GM19025 (cell line): ENCODE data around the gene RSPH1.

Source experiments
- ATAC-seq: cut with Tn5 transposase; IDR thresholded peaks from one replicate; pipeline ENCODE4 v1.9.1; 2021; ENCODE audit warnings: mild to moderate bottlenecking, low read depth, moderate library complexity; ENCODE audit not compliant: unreplicated experiment

RSPH1 gene

GRCh38 chr21:42452401-42453223 lies 43.4 kb downstream of the RSPH1 start:
- ATAC-seq, result no peak

DNA sequence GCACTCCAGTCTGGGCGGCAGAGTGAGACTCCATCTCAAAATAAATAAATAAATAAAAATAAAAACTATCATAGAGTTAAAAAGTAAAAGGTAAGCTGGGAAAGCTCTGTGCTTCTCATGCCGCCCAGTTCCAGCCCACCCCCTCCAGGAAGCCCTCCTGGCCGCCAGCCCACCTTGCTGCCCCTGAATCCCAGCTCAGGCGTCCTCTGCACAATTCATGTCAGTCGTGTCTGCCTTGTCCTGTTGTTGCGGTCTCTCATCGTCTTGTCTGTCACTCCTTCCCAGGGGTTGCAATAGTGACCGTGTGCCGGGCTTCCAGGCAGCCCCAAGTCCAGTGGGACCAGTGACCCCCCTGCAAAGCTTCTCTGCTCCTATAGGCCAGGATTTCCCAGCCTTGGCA lies 44.1 kb downstream of the RSPH1 start:
- no peak for ATAC-seq

- no peak for ATAC-seq
Observed at GRCh38 chr21:42448686-42449085, 47.3 kb downstream of the RSPH1 start.

DNA sequence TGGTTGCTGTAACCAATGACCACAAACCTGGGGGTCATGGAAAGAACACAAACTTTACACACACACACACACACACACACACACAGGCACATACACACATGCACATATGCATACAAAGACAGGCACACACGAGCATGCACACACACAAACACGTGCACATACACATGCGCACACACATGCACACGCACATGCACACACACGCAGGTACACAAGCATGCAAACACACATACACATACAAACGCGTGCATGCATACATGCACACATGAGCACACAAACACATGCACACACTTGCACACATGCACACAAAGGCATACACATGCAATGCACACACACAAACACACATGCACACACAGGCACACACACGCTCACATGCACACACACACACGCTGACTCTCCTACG lies 48.3 kb downstream of the RSPH1 start:
- no peak for ATAC-seq

DNA sequence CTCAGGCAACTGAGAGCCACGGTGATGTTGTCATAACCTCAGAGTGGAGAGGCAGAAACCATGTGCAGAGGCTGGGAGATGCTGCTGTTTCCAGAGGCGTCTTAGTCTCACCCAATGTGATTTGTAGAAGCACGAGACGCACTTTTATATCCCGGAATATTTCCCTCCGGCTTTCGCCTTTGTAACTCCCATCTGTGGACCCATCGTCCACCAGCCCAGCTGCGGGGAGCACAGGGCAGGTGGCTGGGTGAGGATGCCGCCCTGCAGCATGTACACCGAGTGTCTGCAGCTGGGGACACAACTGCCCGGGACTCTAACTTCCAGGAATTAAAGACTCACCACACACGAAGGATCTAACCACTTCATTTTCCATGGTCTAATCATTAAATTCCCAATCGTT lies 48.8 kb downstream of the RSPH1 start:
- ATAC-seq, result no peak

GRCh38 chr21:42446531-42446930 lies 49.5 kb downstream of the RSPH1 start:
- no peak for ATAC-seq

DNA sequence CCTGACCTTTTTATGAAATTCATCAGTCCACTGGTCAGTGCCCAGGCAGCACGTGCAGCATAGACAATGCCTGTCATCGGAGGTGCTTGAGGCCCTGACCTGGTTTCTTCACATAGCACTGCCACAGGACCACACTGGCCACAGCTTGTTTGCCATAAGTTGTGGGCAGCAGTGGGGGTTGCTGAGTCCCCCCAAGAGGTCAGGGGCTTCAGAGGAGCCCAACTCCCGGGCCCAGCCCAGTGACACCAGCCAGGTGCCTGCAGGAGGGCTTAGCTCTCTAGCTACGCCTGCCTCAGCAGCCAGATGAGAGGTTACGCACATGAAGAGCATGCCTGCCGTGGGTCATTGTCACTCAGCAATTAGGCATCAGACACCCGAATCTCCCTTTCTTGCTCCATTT lies 50.7 kb downstream of the RSPH1 start:
- no peak for ATAC-seq

GRCh38 chr21:42444745-42445059 lies 51.3 kb downstream of the RSPH1 start:
- ATAC-seq, result no peak

GRCh38 chr21:42443876-42444744 lies 51.9 kb downstream of the RSPH1 start:
- ATAC-seq, result no peak

DNA sequence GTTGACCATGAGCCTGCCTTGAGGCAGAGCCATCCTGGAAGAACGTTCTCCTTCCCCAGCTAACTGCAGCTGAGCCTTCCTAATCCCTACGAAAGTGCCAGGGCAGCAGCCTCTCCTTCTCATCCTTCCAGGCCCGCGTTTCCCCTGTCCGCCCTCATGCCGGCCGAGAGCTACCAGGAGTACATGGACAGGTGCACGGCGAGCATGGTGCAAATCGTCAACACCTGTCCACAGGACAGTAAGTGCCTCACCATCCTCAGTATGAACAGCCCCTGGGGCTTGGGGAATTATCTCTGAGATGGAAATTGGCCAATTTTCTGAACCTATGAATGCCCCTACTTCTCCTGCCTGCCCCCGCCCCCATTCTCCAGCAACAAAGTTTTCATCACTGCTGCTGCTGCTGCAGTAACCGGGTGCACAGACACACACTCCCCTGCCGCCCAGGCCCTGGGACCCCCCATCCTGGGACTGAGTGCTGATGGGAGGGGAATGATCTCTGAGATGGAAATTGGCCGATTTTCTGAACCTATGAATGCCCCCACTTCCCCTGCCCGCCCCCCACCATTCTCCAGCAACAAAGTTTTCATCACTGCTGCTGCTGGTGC lies 52.7 kb downstream of the RSPH1 start:
- ATAC-seq, result no peak

DNA sequence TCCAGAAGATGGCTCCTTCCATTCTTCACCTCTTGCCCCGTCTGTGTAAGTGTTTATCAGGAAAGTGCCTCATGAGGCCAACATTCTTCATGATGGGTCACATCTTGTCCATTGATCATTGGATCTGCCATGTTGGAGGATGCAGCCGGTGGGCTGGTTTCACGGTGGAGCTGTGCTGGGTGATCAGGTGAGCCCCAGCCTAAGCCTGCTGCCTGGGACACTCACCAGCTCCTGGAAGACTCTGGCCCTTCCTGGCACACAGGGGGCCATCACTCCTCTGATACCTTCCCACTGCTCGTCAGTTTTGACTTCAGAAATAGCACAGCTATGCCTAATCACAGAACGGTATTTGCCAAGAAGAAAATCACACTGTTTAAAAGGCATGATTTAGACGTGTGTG lies 54.1 kb downstream of the RSPH1 start:
- no peak for ATAC-seq

DNA sequence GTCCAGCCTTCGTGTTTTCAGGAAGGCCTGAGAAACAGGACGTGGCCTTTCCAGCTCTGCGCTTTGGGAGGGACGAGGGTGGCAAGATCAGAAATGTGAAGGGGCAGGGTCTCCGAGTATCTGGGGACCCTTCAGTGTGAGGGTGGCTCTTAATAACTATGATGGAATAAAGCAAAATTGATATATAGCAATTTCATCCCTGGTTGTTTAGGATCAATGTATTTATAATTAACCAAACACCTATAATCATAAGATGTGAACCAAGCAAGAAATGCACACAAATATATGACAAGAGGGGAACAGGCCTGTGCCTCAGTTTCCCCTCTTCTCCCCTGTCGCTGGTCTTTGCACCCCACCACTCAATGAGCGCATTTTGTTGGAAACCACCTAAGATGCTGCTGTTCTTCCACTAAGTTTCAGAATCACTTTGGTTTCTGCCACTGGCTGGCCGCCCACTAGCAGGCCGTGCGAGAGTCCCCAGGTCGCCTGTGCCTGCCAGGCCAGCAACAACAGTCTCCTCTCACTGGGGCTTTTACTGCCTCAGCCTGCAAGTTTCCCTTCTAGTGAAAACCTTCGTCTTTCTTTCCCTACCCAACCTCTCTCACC lies 55.7 kb downstream of the RSPH1 start:
- ATAC-seq, result peak; percentile 86

DNA sequence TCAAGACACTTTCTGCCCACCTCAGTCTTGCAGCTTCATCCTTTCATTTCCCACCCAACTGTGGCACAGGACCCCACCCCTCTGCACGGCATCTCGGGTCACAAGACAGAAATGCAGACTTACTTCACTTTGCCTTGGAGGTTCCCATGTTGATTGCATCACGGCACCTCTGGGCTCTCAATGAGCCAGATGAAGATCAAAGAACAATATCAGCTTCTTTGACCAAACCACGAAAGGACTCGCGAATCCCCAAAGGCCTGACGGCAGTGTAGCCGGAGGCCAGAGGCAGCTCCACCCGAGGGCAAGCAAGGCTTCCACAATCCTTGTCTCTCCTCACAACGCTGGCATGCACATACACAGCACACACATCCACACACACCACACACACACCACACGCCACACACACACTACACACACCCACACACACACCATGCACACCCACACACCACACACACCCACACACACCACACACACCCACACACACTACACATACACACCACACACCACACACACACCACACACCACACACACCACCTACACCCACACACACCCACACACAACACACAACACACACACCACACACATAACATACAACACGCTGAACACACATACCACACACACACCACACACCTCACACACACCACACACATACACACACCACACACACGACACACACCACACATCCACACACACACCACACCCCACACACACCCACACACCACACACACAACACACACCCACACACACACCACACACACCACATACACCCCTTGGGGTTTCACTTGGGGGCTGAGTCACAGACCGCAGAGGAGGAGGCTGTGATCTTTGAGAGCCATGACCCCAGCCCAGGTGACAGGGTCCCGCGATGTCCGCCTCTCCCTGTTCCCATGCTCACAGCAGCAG lies 56.5 kb downstream of the RSPH1 start:
- ATAC-seq, result no peak

DNA sequence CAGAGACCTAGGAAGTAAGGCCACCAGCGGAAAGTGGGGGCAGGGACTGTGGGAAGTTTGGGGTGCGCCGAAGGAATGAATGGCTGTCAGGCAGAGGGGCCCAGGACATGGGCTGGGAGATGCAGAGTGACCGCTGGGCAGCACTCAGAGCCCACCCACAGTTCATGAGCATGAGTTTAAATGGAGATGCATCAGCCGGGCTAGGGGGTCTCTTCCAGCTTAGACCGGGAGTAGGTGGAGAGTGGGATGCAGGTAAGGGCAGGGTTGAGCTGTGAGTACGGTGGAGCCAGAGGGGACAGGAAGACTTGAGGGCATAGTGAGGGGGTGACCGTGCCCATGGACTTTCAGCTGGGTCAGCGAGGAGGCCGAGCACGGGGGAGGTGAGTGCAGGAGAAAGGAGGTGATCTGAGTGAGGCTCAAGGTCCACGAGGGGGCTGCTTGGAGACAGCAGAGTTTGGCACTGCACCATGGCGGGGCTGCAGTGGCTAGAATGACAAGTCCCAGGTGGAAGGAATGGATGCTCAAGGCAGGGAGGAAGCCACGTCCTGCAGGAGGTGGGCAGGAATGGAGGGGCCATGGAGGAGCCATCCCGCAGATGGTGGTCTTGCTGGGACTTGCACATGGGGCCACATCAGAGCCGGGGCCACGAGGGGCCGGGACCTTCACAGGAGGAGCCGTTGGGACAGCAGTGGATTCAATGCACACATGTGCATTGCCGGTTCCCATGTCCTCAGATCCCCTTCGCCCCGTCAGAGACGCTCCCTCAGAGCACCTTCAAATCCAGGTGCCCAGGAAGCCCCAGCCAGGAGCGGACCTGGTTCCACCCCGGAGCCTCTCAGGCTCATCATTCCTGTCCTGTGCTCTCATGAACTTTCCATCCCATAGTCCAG lies 57.5 kb downstream of the RSPH1 start:
- ATAC-seq, result no peak

GRCh38 chr21:42437786-42438185 lies 58.2 kb downstream of the RSPH1 start:
- ATAC-seq, result no peak

- no peak for ATAC-seq
Observed at GRCh38 chr21:42436914-42437313, 59.1 kb downstream of the RSPH1 start.

DNA sequence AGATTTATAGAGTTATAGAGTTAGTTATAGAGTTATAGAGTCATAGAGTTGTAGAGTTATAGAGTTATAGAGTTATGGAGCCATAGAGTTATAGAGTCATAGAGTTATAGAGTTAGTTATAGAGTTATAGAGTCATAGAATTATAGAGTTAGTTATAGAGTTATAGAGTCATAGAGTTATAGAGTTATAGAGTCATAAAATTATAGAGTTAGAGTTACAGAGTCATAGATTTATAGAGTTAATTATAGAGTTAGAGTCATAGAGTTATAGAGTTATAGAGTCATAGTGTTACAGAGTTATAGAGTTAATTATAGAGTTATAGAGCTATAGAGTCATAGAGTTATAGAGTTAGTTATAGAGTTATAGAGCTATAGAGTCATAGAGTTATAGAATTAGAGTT lies 60.2 kb downstream of the RSPH1 start:
- no peak for ATAC-seq

DNA sequence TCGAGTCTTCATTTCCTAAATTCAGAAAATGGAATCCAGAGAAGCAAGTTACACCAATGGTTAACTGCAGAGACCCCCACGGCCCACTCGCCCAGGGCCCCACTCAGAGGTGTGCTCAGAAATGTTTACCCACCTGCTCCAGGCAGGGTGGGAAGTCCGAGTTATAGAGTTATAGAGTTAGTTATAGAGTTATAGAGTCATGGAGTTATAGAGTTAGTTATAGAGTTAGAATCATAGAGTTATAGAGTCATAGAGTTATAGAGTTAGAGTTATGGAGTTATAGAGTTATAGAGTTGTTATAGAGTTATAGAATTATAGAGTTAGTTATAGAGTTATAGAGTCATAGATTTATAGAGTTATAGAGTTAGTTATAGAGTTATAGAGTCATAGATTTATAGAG lies 60.6 kb downstream of the RSPH1 start:
- no peak for ATAC-seq

DNA sequence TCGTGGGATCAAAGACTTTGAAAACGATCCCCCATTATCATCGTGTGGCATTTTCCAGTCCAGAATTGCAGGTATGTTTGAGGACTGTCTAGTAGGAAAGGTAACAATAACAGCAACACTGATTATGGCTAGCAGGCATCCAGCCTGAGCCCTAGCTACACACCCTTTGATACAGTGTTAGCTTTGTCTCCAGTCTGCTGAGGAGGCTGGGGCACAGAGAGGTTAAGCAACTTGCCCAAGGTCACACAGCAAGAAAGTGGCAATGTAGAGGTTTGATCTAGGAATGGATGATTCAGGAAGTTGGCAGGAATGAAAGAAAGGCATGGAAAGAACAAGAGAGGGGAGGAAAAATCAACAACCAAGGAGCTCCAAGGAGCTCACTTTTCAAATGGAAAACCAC lies 61.1 kb downstream of the RSPH1 start:
- ATAC-seq, result no peak
